ENCODE measurements around the gene OR7G3. TPM values are rescaled to one million over a fixed set of nuclear protein-coding genes. Genes with fewer than 3 reads are reported as not detected.

OR7G3 gene
- total RNA-seq, 5 donors from 2014 or later (not counting 1 experiment from before 2014, with no cell fraction given) = not detected

DNA sequence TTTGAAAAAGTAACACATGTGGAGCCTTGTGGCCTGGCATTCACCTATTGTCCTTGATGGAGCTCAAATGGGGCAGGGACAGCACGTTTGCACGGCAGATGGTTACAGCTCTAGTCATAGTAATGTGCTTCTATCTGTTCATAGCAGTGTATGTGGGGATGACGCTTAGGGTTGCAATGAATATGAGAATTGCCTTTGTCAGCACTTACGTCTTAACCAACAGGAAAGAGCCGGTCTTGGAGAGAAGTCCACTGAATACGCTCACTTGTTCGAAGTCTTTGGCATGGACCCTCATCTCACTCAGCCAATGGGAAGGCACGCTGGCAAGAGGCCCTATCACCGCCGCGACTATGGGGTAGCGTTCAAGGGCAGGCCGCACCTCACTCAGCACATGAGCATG is 33.1 kb upstream of the OR7G3 start:
- no peak overlapping the region for H3K27ac ChIP-seq (ENCODE audit: low read length)
- ATAC-seq (replicated peaks in 1 of 4) (no peak), DNase-seq (no peak)
- peaks cover 6 to 18% (median 8%) of the 10 kb centered on the region in 3 donors for H3K4me1 Mint-ChIP-seq
- ChIA-PET POLR2A (no interaction called here), CTCF (interaction anchor here in 1 of 2 donors (0.6 kb wide), 1 partner anchor 26 kb away, joined by 3 read pairs; no protein-coding TSS in a partner anchor)
- H3K36me3 Mint-ChIP-seq = peaks cover 96% of the 10 kb centered on the region
- no peaks in the 10 kb centered on the region for H3K4me1 ChIP-seq (ENCODE audit: control insufficient read depth in 1 of 2, extremely low read depth in 1 of 2, insufficient read depth in 2 of 2, low read length in 2 of 2)
- peaks cover 20% of the 10 kb centered on the region for H3K9me3 ChIP-seq
- H3K4me3 ChIP-seq (ENCODE audit: control insufficient read depth in 1 of 2, extremely low read depth in 1 of 2, low read length in 1 of 2) = peak overlapping the region in 1 of 2 donors; percentile 49
- 100% methylated on average over 9 of the region's 13 CpGs for WGBS (ENCODE audit: insufficient coverage)
- H3K27me3 ChIP-seq (replicated peaks in 1 of 2; ENCODE audit: control insufficient read depth in 2 of 2, extremely low read depth in 1 of 2, insufficient read depth in 2 of 2, low read length in 1 of 2) = no peaks in the 10 kb centered on the region
- H3K36me3 ChIP-seq (ENCODE audit: control insufficient read depth in 2 of 2, extremely low read depth in 1 of 2, insufficient read depth in 1 of 2, low read length in 1 of 2) = peaks cover 37 to 87% of the 10 kb centered on the region in 2 donors
- H3K27ac Mint-ChIP-seq = no peak overlapping the region
- no peaks in the 10 kb centered on the region for H3K27me3 Mint-ChIP-seq
- H3K9me3 Mint-ChIP-seq = peaks cover 3 to 19% (median 7%) of the 10 kb centered on the region in 3 donors
- H3K4me3 Mint-ChIP-seq = no peak overlapping the region

DNA sequence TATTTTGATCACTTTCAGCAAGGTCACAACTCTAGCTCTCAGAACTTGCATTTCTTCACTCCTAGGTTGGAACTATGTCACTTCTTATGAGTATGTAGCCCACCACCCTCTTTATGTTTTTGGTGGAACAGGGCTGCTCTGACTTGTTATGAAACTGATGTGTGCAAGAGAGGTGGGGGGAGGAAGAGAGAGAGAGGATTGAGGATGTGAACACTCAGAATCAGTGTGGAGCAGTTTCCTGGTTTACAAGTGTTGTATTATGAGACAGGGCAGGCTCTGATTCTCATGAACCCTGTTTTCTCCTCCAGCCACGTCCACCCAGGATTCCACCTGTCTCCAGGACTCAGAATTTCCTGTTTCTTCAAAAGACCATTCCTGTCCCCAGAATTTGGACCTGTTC is 29.6 kb upstream of the OR7G3 start:
- ATAC-seq (replicated peaks in 1 of 4) (no peak), DNase-seq (no peak)
- Histone ChIP-seq H3K27ac (ENCODE audit: low read length) (no peak overlapping the region), H3K27me3 (replicated peaks in 1 of 2; ENCODE audit: control insufficient read depth in 2 of 2, extremely low read depth in 1 of 2, insufficient read depth in 2 of 2, low read length in 1 of 2) (no peaks in the 10 kb centered on the region), H3K4me3 (ENCODE audit: control insufficient read depth in 1 of 2, extremely low read depth in 1 of 2, low read length in 1 of 2) (no peak overlapping the region), H3K4me1 (ENCODE audit: control insufficient read depth in 1 of 2, extremely low read depth in 1 of 2, insufficient read depth in 2 of 2, low read length in 2 of 2) (no peaks in the 10 kb centered on the region), H3K36me3 (ENCODE audit: control insufficient read depth in 2 of 2, extremely low read depth in 1 of 2, insufficient read depth in 1 of 2, low read length in 1 of 2) (peaks cover 30 to 69% of the 10 kb centered on the region in 2 donors), H3K9me3 (peaks cover 16% of the 10 kb centered on the region)
- WGBS (ENCODE audit: insufficient coverage) = no CpG with 5 or more reads among the region's 1 CpG
- peaks cover 95% of the 10 kb centered on the region for H3K36me3 Mint-ChIP-seq
- ChIA-PET CTCF (no interaction called here), POLR2A (no interaction called here)
- H3K9me3 Mint-ChIP-seq = peaks cover 7 to 25% (median 7%) of the 10 kb centered on the region in 3 donors
- no peaks in the 10 kb centered on the region for H3K27me3 Mint-ChIP-seq
- no peak overlapping the region for H3K27ac Mint-ChIP-seq
- H3K4me3 Mint-ChIP-seq = no peak overlapping the region
- H3K4me1 Mint-ChIP-seq = peaks cover 31 to 44% (median 38%) of the 10 kb centered on the region in 3 donors

GRCh38 chr19:9155591-9155990 is 28.8 kb upstream of the OR7G3 start:
- peaks cover 0 to 5% of the 10 kb centered on the region in 2 experiments for H3K4me1 ChIP-seq (ENCODE audit: control insufficient read depth in 1 of 2, extremely low read depth in 1 of 2, insufficient read depth in 2 of 2, low read length in 2 of 2)
- H3K4me3 Mint-ChIP-seq = no peak overlapping the region
- POLR2A ChIA-PET = no interaction called here
- no peaks in the 10 kb centered on the region for H3K27me3 Mint-ChIP-seq
- peaks cover 7 to 20% (median 13%) of the 10 kb centered on the region in 3 donors for H3K9me3 Mint-ChIP-seq
- peaks cover 11% of the 10 kb centered on the region for H3K9me3 ChIP-seq
- DNase-seq (no peak), ATAC-seq (replicated peaks in 1 of 4) (no peak)
- CTCF ChIA-PET = no interaction called here
- 89% methylated on average over 2 of the region's 4 CpGs for WGBS (ENCODE audit: insufficient coverage)
- no peaks in the 10 kb centered on the region for H3K27me3 ChIP-seq (replicated peaks in 1 of 2; ENCODE audit: control insufficient read depth in 2 of 2, extremely low read depth in 1 of 2, insufficient read depth in 2 of 2, low read length in 1 of 2)
- peak overlapping the region; percentile 36 to 44 for H3K27ac Mint-ChIP-seq
- H3K36me3 ChIP-seq (ENCODE audit: control insufficient read depth in 2 of 2, extremely low read depth in 1 of 2, insufficient read depth in 1 of 2, low read length in 1 of 2) = peaks cover 23 to 62% of the 10 kb centered on the region in 2 donors
- peaks cover 38 to 52% (median 45%) of the 10 kb centered on the region in 3 donors for H3K4me1 Mint-ChIP-seq
- no peak overlapping the region for H3K27ac ChIP-seq (ENCODE audit: low read length)
- H3K4me3 ChIP-seq (ENCODE audit: control insufficient read depth in 1 of 2, extremely low read depth in 1 of 2, low read length in 1 of 2) = no peak overlapping the region
- H3K36me3 Mint-ChIP-seq = peaks cover 95% of the 10 kb centered on the region

- ChIA-PET POLR2A (no interaction called here), CTCF (no interaction called here)
- peak overlapping the region in 1 of 3 donors; percentile 34 for H3K4me3 Mint-ChIP-seq
- no peaks in the 10 kb centered on the region for H3K27me3 ChIP-seq (replicated peaks in 1 of 2; ENCODE audit: control insufficient read depth in 2 of 2, extremely low read depth in 1 of 2, insufficient read depth in 2 of 2, low read length in 1 of 2)
- no CpG with 5 or more reads among the region's 5 CpGs for WGBS (ENCODE audit: insufficient coverage)
- H3K4me3 ChIP-seq (ENCODE audit: control insufficient read depth in 1 of 2, extremely low read depth in 1 of 2, low read length in 1 of 2) = no peak overlapping the region
- DNase-seq (peak in 5 of 35 experiments; percentile 12 to 31 (median 16)), ATAC-seq (replicated peaks in 1 of 4) (peak in 1 of 4 experiments; percentile 40)
- peaks cover 88% of the 10 kb centered on the region for H3K36me3 Mint-ChIP-seq
- H3K27me3 Mint-ChIP-seq = no peaks in the 10 kb centered on the region
- H3K9me3 ChIP-seq = peaks cover 4% of the 10 kb centered on the region
- peaks cover 0 to 37% of the 10 kb centered on the region in 2 donors for H3K36me3 ChIP-seq (ENCODE audit: control insufficient read depth in 2 of 2, extremely low read depth in 1 of 2, insufficient read depth in 1 of 2, low read length in 1 of 2)
- H3K27ac ChIP-seq (ENCODE audit: low read length) = no peak overlapping the region
- peaks cover 73 to 84% (median 77%) of the 10 kb centered on the region in 3 donors for H3K4me1 Mint-ChIP-seq
- H3K4me1 ChIP-seq (ENCODE audit: control insufficient read depth in 1 of 2, extremely low read depth in 1 of 2, insufficient read depth in 2 of 2, low read length in 2 of 2) = peaks cover 0 to 22% of the 10 kb centered on the region in 2 experiments
- H3K9me3 Mint-ChIP-seq = peaks cover 5 to 14% (median 9%) of the 10 kb centered on the region in 3 donors
- no peak overlapping the region for H3K27ac Mint-ChIP-seq
These were observed 24.6 kb upstream of the OR7G3 start for GRCh38 chr19:9151367-9151766.

GRCh38 chr19:9150650-9151049 is 23.9 kb upstream of the OR7G3 start:
- Histone ChIP-seq H3K36me3 (ENCODE audit: control insufficient read depth in 2 of 2, extremely low read depth in 1 of 2, insufficient read depth in 1 of 2, low read length in 1 of 2) (peaks cover 0 to 31% of the 10 kb centered on the region in 2 donors), H3K4me3 (ENCODE audit: control insufficient read depth in 1 of 2, extremely low read depth in 1 of 2, low read length in 1 of 2) (no peak overlapping the region), H3K27me3 (replicated peaks in 1 of 2; ENCODE audit: control insufficient read depth in 2 of 2, extremely low read depth in 1 of 2, insufficient read depth in 2 of 2, low read length in 1 of 2) (no peaks in the 10 kb centered on the region), H3K4me1 (ENCODE audit: control insufficient read depth in 1 of 2, extremely low read depth in 1 of 2, insufficient read depth in 2 of 2, low read length in 2 of 2) (peaks cover 0 to 22% of the 10 kb centered on the region in 2 experiments), H3K9me3 (peaks cover 4% of the 10 kb centered on the region), H3K27ac (ENCODE audit: low read length) (no peak overlapping the region)
- Mint-ChIP-seq H3K27me3 (no peaks in the 10 kb centered on the region), H3K36me3 (peaks cover 85% of the 10 kb centered on the region), H3K9me3 (peaks cover 5 to 15% (median 10%) of the 10 kb centered on the region in 3 donors), H3K4me3 (peak overlapping the region in 2 of 3 donors; percentile 21 to 34), H3K4me1 (peaks cover 73 to 79% (median 77%) of the 10 kb centered on the region in 3 donors), H3K27ac (no peak overlapping the region)
- no peak for ATAC-seq (replicated peaks in 1 of 4)
- POLR2A ChIA-PET = no interaction called here
- CTCF ChIA-PET = no interaction called here
- WGBS (ENCODE audit: insufficient coverage) = no CpG with 5 or more reads among the region's 5 CpGs
- DNase-seq = no peak

GRCh38 chr19:9149997-9150396 is 23.2 kb upstream of the OR7G3 start:
- peaks cover 0 to 22% of the 10 kb centered on the region in 2 experiments for H3K4me1 ChIP-seq (ENCODE audit: control insufficient read depth in 1 of 2, extremely low read depth in 1 of 2, insufficient read depth in 2 of 2, low read length in 2 of 2)
- peaks cover 3 to 36% of the 10 kb centered on the region in 2 donors for H3K36me3 ChIP-seq (ENCODE audit: control insufficient read depth in 2 of 2, extremely low read depth in 1 of 2, insufficient read depth in 1 of 2, low read length in 1 of 2)
- peaks cover 85% of the 10 kb centered on the region for H3K36me3 Mint-ChIP-seq
- no peaks in the 10 kb centered on the region for H3K27me3 Mint-ChIP-seq
- no peak overlapping the region for H3K27ac ChIP-seq (ENCODE audit: low read length)
- DNase-seq (no peak), ATAC-seq (replicated peaks in 1 of 4) (no peak)
- no peak overlapping the region for H3K4me3 ChIP-seq (ENCODE audit: control insufficient read depth in 1 of 2, extremely low read depth in 1 of 2, low read length in 1 of 2)
- ChIA-PET CTCF (no interaction called here), POLR2A (no interaction called here)
- WGBS (ENCODE audit: insufficient coverage) = 66% methylated on average over 2 of the region's 4 CpGs
- peaks cover 67 to 76% (median 76%) of the 10 kb centered on the region in 3 donors for H3K4me1 Mint-ChIP-seq
- peak overlapping the region in 1 of 2 donors; percentile 16 for H3K27ac Mint-ChIP-seq
- no peaks in the 10 kb centered on the region for H3K27me3 ChIP-seq (replicated peaks in 1 of 2; ENCODE audit: control insufficient read depth in 2 of 2, extremely low read depth in 1 of 2, insufficient read depth in 2 of 2, low read length in 1 of 2)
- peak overlapping the region in 1 of 3 donors; percentile 34 for H3K4me3 Mint-ChIP-seq
- peaks cover 4% of the 10 kb centered on the region for H3K9me3 ChIP-seq
- peaks cover 9 to 17% (median 15%) of the 10 kb centered on the region in 3 donors for H3K9me3 Mint-ChIP-seq
